Measurements from ENCODE around the gene RPL31.

The RPL31 gene

DNA sequence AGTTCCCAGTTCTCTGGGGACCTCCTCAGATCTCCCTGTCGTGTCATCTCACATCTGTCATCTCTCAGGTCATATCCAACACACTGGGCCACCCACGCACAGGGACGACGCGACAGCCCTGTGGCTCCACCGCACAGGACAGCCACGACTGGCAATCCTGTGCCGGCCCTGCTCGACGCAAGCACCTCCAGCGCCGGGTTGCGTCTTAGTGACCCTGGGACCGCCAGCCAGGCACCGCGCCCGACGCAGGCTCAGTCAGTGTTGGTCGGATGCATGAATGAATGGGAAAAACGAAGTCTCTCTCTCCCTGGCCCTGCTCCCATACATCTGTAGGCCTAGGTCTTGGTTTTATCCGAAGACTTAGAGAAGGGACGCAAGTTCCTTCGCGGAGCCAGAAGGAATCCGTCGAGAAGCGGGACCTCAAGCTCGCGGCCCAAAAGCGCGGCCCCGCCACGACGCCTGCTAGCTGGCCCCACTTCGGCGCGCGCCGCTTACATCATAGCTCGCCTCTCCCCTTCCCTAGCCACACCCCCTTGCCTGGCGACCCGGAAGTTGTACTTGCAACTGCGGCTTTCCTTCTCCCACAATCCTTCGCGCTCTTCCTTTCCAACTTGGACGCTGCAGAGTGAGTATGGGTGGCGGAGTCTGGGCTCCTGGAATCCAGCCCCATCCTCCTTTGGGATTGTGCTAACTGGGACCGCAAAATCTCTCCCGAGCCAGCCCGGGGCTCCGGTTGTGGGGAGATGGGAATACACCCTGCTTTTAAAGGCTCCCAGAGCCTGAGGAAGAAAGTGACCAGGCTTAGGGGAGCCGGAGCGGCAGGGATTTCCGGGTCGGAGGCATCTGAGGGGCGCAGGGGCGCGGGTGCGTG is at the start of gene RPL31:
Gene RPL31, plus strand, starts transcription at position 599 of the 871 bp plus-strand sequence. CDS start 413 bp downstream, outside the sequence.
- DNase-seq (ENCODE audit: low read depth): peak; percentile 97

DNA sequence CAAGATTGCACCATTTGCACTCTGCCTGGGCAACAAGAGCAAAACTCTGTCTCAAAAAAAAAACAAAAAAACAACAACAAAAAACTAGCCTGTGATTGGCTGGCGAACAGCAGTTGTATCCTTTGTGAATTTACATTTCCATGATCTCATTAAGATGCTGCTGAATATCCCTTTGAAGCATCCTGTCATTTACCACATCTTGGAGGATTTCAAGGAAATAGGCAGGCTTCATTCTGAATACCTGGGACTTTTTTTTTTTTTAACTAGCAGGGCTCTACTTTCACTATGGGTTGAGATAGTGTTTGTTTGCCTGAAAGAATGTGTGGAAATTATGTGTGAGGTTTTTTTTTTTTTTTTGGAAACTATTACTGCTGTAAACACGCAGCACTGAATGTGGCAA is 49.6 kb upstream of the RPL31 start:
- no peak for DNase-seq (ENCODE audit: low read depth)

DNA sequence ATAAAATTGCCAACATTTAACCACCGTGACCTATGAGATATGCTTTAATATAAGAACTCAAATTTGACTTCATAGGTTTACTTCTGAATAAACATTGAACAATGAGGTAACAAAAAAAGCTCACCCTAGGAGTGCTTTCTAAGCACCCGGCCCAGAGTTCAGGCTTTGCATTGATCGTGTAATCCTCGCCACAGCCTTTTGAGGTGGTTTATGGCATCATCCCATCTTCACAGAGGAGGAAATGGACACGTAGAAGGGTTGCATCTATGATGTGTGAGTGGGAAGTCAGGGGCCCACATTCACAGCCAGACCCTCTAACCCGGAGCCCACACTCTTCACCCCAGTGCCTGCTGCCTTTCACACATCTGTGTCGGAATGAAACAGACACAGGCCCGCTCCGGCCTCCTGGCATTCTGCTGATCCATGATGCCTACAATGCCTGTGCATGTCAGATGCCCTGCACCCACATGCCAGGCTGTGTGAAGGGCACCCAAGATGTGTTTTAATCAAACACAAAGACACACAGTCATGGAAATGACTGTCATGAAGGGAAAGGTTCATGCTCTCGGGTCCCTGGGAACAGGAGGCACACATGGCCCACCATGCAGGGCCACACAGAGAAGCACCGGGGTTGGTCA is 48.6 kb upstream of the RPL31 start:
- no peak for DNase-seq (ENCODE audit: low read depth)

DNA sequence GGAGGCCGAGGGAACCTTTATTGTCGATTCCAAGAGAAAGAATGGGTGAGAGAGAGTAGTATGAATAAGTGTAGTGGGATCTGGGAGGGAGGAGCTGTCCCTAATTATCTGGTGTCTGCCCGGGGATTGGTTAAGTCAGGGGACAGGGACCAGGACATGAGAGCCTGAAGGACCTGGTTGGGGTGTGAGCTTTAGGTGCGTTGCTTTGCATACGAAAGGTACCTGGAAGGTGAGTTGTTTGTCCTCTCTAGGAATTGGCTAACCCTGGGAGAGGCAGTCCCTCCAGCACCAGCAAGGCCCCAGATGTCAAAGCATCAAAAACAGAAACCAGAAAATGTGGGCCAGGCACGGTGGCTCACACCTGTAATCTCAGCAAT is 48.1 kb upstream of the RPL31 start:
- no peak for DNase-seq (ENCODE audit: low read depth)

DNA sequence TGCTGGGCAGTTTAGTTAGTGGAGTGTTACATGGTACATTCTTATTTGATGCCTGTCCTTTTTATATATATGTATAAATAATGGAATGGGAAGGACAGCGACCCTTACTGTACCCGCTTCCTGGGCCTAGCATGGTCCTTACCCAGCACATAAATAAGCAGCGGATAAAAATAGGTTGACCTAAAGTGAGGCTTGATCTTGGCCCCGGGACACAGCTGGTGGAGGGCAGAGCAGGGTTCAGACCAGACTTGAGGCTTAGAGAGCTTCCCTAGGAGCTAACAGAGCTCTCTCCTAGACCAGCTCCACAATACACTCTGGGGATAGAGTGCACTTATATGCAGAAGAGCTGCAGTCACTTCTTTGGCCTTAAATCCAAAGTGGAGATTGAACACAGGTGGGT is 46.9 kb upstream of the RPL31 start:
- DNase-seq (ENCODE audit: low read depth): no peak

DNA sequence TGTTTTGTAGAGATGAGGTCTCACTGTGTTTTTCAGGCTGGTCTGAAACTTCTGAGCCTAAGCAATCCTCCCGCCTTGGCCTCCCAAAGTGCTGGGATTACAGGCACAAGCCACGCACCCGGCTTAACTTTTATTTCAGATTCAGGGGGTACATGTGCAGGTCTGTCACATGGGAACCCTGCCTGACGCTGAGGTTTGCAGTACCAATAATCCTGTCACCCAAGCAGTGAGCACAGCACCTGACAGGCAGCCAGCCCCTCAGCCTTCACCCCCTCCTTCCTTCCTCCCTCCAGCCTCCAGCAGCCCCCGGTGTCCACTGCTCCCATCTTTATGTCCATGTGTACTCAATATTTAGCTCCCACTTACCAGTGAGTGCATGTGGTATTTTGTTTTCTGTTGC is 46.0 kb upstream of the RPL31 start:
- no peak for DNase-seq (ENCODE audit: low read depth)

DNA sequence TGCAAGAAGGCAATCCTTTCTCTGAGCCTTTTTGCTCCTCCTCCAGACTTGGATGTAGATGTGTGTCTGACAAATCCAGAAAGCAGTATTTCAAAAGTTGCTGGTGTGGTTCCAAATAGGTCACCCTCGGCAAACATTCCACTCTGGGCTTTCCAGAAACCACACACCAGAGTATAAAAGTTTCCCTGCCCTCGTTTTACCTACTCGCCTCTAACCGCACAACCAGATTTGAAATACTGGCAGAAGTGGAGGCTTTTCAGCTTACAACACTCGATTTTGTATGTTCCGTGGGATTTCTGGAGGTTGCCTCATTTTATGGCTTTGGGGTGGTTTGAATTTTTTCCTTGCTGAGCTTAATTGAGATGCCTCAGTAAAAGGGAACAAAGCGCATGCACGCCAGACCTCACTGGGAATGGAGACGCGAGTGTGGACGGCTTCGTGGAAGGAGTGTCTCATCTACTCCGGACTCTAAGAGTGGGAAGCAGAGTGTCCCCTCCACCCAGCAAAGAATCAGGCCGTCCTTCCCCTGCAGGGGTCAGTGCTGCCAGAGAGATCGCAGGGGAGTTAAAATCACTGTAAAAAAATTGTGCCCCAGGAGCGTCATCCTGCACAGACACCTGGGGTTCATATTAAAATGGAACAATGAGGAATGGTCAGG is 44.0 kb upstream of the RPL31 start:
- peak; percentile 97 for DNase-seq (ENCODE audit: low read depth)

DNA sequence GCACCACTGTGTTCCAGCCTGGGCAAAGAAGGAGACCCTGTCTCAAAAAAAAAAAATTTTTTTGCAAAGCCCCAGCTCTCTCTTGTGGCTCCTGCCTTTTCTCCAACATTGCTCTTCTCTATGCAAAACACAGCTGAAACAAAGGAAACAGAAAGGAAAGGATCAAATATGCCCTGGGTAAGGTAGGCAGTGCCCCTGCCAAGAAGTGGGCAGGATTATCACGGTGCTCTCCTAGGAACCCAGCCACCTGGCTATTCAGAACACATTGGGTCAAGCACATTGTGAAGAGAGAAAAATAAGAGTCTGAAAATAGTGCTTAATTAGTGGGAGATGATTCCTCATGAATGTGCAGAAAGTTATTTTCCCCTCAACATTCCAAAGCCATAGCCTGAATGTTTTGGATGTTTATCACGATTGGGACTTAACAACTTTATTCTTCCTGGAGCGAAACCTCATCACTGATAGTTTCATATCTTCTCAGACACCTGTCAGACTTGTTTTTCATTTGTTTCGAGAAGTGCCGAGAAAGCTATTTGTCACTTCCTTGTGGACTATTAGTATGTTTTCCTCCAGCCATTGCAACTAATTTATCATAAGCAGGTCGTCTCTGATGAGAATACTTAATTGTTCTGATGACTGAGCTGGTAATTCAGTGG is 42.7 kb upstream of the RPL31 start:
- DNase-seq (ENCODE audit: low read depth): no peak

DNA sequence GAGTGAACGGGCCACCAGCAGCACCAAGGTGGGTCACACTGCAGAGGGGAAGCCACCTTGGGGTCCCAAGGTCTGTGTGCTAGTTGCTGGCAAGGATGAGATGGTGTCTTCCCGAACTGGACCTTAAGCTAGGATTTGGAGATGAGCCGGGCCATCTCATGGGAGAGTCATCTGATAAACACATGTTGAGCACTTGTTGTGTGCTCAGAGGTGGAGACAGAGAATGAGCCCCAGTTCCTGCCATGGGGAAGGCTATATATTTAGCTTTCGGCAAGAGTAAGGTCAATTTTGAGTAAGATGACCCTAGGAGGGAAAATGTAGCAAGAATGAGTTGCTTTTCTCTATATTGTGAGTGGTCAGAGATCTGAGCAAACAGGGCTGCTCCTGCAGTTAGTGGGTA is 41.4 kb upstream of the RPL31 start:
- DNase-seq (ENCODE audit: low read depth): no peak

DNA sequence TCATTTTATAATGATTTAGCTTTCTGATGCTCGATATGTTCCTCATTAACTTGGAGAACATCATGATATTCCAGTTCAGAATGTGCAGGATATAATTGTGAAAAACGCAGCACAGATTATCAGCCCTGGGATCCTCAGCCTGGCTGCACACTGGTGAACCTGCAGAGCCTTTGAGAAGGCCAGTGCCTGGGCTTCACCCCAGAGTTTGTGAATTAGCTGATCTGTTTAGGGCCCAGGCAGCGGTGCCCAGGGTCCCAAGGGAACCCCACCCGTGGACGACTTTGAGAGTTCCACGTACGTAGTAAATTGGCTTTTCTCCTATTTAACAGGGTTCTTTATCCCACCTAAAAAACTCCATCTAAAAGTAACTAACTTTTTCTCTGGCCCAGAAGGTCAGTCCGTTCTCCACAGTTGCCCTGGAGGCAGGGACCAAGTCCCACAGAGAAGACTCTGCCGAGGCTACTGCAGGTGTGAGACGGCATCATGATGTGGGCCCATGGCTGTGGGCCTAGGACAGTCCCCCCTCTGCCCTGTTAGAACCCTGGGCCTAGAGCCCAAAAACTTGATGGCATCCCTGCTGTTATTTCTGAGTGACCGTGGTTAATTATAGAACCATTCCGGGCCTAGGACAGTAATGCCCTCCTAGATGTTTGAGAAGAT is 39.6 kb upstream of the RPL31 start:
- DNase-seq (ENCODE audit: low read depth): no peak

DNA sequence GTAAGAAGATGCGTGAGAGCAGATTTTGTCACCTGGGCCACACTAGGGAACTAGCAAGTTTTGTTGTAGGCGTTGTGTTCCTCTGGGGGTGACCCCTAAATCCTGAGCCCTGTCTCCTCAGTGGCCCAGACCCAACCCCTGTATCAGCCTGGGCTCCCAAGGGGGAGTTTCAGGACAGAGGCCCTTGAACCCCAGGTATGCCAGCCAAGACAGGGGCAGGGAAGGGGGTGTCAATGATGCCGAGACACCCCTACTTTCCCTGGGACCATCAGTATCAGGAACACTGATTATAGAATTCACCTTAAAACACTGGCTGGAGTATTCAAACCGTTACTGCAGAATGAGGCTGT is 39.1 kb upstream of the RPL31 start:
- DNase-seq (ENCODE audit: low read depth): no peak

DNA sequence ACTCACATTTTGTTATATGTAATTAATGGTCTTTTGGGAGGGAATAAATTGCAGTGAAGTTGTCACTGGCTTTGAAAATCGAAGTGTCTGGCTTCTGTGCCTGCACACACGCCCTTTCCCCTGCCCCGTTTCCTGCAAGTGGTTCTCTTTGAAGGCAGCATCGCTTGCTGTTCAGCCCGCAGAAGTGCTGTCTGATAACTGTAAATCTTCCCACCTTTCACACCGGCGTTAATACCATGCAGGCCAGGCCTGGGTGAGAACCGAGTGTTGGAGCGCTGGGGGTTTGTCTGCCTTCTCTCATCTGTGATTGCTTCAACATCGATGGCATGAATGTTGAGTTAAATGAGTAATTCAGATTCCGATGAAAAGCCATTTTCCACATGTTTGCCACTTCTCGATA is 37.9 kb upstream of the RPL31 start:
- no peak for DNase-seq (ENCODE audit: low read depth)

DNA sequence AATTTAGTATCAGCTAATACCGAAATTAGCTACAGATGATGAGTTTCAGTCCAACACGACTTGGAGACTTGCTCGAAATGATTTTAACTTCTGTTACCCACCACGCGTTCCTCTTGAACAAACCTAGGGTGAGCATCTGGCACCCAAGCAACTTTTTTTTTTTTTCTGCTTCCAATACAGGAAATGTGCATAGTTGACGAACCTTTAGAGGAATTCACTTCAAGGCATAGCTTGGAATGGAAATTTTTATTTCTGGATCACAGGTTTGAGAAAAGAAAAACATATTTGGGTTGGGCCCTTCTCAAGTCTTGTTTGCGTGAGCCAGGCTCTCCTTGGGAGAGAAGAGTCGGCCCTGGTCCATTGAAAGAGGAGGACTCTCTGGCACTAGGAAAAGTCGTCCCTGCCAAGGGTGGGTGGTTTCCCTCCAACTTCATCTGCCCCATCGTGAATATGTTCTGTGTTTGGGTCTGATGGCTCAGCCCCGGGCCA is 37.4 kb upstream of the RPL31 start:
- DNase-seq (ENCODE audit: low read depth): no peak

DNA sequence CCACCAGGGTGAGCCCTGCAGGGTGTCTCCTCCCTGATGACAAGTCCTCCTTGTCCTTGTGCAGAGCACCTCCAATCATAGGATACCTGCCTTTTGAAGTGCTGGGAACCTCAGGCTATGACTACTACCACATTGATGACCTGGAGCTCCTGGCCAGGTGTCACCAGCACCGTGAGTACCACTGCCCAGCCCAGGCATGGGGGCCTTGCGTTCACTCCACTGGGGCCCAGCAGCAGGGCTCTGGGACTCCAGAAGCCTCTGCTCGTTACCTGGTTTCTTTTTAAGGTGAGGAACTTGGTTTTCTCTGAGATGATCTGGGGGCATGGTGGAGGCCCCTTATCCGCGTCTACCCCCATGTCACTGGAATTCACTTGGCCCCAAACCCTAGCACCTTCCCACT is 36.5 kb upstream of the RPL31 start:
- no peak for DNase-seq (ENCODE audit: low read depth)

DNA sequence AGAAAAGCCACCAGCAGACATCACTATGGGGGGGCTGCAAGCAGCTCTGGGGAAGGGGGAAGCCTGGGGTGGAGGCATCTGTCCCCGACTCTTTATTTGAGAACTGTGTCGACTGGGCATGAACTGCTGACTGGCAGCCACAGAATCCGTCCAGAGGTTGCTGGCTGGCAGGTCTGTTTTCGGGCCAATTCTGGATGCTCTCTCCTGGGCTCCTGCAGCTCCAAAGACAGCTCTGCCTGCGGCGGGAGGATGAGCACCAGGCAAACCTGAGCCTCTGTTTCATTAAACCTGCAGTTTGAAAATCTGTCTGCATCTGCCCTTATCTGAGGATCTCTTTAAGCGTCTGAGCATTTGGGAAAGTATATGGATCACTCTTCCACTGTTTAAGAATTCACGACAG is 34.4 kb upstream of the RPL31 start:
- no peak for DNase-seq (ENCODE audit: low read depth)

DNA sequence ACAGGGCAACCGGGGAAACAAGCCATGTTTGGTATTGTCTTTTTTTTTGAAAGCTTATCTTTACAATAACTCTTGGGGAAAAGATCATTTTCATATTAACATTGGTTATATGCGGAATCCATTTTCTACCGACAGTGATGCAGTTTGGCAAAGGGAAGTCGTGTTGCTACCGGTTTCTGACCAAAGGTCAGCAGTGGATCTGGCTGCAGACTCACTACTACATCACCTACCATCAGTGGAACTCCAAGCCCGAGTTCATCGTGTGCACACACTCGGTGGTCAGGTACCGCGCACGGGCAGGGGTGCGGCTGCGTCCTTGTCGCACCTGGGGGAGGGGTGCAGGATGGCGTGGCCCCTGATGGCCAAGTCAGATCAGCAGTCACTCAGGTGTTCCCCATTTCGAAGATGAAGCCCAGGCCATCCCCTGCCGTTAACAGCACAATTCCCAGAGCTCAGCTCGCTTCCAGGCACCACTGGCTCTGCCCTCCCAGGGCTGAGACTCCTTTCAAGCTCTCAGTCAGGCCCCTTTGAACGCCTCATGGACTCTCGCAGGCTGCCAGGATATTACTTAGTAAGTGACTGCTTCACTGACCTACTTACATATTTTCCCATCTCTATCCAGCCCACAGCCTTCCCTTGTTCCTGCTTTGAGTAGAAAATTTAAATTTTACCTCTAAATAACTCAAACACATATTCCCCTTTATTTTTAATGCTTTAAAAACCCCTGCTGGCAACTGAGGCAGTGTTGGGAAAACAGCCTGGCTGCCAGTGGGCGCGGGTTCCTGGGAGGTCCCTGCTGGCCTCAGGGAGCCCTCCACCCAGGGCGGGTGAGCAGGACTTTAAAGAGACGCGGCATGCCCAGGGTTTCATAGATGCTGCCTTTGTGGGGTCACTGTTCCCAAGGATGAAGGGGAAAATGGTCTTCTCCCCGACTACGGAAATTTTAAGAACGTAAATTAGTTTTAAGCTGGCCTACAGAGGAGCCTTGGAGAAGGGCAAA is 33.6 kb upstream of the RPL31 start:
- DNase-seq (ENCODE audit: low read depth): no peak

DNA sequence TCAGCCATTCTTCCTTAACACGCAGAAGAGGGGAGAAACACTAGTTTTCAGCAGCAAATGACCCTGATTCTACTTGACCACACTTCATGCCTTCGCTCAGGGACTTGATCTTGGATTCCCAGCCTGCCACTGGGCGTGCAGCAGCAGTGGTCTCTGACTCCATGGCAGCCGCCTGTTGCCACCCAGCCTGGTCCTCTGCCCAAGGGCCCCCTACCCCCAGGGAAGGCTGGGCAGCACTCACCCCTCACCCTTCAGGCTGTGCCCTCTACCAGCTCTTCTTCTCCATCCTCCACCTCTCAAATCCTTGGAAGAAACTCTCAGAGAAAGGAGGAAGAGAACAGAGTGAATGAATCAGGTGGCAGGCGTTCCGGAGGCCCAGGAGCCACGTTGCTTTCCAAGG is 32.1 kb upstream of the RPL31 start:
- no peak for DNase-seq (ENCODE audit: low read depth)

DNA sequence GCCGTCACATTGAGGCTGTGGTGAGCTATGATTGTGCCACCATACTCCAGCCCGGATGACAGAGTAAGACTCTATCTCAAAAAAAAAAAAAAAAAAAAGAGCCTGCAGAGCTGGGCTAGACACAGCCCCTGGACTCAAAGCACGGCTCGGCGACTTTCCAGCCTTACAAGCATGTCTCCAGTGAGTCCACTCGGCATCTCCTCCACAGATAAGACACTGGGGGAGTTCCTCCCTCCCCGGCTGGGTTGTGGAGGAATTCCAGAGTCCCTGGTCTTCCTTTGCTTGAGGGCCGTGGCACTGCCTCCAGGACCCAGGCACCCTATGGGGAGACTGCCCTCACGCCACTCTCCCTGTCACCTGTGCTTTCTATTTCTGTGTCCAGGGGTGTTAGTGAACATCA is 30.9 kb upstream of the RPL31 start:
- no peak for DNase-seq (ENCODE audit: low read depth)

DNA sequence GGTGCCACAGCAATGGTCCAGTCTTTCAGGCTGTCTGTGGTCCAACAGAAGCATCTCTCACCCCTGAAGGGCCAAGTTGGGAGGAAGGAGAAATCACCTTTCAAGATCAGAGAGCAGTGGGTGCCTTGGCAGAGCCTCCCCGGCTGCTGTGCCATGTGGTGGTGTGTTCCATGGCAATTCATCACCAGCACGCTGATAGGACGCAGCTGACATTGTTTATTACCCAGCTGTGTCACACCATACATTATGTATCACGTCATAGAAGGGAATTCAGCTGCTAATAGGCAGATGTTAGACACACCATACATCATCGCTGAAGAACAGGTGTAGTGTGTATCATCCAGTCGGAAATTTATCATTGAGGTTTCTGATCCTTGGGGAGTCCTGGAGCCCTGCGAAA is 29.6 kb upstream of the RPL31 start:
- no peak for DNase-seq (ENCODE audit: low read depth)

DNA sequence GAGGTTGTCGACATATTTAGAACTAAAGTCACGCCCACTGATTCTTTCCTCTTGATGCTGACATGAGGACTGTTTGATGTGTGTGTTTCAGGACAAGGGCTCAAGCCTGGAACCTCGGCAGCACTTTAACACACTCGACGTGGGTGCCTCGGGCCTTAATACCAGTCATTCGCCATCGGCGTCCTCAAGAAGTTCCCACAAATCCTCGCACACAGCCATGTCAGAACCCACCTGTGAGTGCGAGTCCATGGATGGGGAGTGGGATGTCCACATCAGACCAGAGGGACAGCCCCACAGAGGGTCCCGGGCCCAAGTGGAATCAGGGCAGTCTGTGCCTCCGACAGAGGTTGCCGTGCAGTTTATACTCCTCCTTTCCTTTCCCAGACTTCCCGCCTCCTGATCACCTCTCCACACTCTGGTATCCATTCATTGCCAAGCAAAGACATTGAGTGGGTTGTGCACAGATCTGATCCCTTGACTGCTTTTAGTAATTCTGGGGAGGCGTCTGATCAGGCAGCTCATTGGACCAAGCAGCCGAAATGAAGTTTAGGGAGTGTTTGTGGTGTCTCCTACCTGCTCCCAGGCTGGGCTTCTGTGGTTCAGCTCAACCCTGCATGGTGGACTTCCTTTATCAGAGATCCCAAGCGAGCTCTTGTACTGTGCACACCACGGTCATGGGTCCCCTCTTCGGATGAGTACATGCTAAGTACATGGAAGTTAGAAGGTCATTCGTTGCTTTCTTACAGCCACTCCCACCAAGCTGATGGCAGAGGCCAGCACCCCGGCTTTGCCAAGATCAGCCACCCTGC is 27.2 kb upstream of the RPL31 start:
- DNase-seq (ENCODE audit: low read depth): no peak
